Stimulated activated CD4-positive, alpha-beta T cell treated with anti-CD3 and anti-CD28 coated beads, Interleukin-1b, Interleukin-23, amount 100 ng/mL, for 1 hour (primary cell): ENCODE measurements around the gene XPNPEP2.
"Not testable (repeated sequence)": the region's sequence is repeated elsewhere in the genome, so short reads cannot be mapped to it uniquely, and the experiment has no call there.

Experiments
- DNase-seq, 2 donors: peaks; one replicate each; pipeline ENCODE4 v3.0.0-alpha.2; 2020; ENCODE audit warnings: low read depth in 2 of 2

The XPNPEP2 gene

DNA sequence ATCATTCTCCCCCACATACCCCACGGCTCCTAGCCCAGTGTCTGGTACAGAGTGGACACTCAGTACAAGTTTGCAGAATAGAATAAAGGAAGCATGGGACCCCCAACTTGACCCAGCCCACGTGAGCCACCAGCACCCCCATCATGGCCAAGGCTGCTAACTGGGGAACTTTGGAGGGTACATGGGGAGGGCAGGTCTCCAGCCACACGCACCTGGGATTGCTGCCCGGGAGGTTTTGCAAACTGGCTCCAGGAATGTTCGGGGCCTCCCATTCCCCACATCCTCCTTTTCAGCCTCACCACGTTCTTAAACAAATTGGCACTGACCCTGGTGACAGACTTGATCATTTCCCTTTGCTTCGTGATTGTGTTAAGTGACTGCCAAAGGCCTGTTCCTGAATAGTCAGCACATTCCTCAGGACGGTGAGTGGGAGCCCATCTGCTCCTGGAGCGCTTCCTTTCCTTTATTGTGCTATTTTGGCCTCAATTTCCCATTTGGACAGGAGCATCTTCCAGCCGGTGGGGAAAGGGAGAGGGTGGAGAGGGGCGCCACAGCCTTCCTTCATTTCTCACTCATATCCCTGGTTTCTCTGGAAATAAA lies 18.7 kb upstream of the XPNPEP2 start:
- no peak for DNase-seq

DNA sequence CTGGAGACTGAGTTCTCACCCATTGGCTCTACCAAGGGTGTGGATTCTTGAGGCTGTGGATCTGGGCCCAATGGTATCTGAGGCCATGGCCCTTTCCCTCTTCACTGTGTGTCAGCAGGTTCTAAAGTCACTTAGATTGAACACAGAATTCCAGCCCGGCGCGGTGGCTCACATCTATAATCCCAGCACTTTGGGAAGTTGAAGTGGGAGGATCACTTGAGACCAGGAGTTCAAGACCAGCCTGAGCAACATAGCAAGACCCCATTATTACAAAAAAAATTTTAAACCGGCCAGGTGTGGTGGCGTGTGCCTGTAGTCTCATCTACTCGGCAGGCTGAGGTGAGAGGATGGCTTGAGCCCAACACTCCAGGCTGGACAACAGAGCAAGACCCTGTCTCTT lies 18.0 kb upstream of the XPNPEP2 start:
- DNase-seq: no peak

DNA sequence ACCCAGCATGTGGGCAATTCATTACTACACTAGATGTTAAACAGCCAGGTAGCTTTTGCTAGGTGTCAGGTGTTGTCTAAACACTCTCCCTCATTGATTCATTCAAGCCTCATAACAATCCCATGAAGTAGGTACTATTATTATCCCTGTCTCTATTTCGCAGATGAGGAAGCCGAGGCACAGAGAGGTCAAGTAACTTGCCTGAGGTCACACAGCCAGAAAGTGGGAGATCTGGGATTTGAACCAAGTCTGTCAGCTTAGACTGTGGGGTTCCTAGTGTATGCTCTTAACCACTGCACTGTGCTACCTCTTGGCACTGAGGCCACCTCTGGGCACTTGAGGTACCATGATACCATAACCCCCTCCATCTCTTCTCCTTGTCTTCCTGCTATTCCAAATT lies 17.4 kb upstream of the XPNPEP2 start:
- DNase-seq: no peak

DNA sequence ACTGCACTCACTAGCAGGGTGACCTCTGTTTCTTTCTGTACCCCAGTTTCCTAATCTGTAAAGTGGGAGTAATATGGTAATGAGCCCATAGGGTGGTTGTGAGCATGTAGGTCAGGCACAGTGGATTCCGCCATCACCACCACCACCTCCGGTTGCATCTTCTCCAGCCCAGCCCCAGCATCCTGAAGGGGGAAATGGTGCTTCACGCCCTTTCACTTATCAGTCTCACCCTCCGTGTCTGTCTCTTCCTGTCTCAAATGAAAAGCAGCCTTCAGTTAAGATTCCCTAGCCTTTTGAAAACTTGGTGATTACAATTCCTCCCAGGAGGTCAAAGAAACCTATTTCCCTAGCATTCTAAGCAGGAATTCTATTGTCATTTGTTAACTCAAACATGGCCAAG lies 16.9 kb upstream of the XPNPEP2 start:
- DNase-seq: no peak

DNA sequence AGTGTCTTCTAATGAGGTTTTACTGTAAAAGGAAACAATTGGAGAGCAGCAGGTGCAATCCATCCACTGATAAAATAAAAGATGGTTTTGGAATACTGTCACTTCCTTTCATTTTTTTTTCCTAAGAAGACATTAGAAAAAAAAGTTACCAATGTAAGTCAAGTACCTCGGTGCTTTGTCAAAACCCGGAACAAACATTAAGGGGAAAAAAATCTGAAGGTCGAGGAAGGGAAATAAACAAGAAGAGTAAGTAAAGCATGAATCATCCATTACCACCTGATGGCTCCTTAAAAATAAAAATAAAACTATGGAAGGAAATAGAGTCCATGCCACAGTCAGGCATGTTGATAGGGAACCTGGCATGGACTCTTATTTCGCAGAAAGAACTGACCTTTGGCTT lies 15.3 kb upstream of the XPNPEP2 start:
- no peak for DNase-seq

DNA sequence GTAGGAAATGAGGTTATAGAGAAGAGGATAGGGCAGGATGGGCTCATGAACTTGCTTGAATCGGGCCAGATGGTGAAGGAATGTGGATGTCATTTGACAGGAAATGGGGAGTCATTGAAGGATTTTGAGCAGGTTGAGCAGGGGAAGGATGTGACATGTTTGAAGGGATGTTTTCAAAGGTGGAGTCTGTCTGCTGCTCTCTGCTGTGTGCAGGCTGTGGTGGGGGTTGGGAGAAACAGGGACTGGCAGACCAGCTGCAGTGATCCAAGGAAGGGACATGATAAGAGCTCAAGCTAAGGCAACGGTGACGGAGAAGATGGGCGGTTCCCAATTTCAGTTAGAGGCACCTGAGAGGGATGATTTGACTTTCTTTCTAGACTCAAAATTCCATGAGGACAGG lies 14.0 kb upstream of the XPNPEP2 start:
- no peak for DNase-seq

DNA sequence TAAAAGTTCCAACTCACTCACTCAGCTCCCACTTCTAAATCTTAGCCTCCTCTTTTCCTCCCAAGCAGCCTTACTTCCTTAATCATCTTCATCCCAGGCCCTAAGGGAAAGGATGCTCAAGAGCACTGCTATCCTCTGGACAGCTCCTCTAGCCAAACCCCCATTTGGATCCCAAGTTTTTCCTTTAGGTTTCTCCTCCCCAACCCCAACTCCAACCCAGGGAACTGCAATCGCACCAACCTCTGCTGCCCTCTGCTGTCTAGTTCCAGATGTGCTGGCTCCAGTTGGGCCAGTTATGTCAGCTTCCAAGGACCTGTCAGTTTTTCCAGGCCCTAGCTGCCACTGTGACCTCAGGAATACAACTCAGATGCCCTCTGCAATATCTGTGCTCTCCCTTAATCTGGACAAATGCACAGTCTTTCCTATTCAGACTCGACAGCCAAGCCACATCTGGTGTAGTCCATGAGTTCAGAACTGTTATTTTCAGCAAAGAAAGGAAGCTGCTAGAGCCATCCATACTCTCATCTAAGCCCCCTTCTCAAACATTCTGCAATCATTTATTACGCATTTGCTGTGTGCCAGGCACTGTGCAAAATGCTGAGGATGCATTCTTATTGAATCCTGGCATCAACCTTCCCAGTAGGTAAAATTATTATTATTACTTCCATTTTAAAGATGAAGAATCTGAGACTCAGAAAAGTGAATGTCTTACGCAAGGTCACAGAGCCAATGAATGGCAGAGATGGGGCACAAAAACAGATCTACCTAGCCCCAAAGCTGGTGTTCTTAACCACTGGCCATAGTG lies 12.3 kb upstream of the XPNPEP2 start:
- peak in 1 of 2 donors; percentile 12 for DNase-seq

DNA sequence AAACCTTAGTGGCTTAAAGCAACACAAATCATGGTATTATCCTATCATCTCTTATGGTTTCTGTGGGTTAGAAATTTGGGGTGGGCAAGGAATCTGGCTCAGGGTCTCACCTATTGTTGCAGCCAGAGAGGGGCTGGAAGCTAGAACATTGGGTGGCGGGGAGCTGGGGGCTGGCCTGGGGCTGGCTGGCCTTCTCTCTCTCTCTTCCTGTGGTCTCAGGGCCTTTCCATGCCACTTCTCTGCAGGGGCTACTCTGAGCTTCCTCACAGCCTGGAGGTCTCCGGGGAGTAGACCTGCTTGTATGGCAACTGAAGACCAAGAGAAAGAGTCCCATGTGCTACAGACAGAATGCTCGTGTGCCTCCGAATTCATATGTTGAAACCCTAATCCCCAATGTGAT lies 10.7 kb upstream of the XPNPEP2 start:
- DNase-seq: no peak

DNA sequence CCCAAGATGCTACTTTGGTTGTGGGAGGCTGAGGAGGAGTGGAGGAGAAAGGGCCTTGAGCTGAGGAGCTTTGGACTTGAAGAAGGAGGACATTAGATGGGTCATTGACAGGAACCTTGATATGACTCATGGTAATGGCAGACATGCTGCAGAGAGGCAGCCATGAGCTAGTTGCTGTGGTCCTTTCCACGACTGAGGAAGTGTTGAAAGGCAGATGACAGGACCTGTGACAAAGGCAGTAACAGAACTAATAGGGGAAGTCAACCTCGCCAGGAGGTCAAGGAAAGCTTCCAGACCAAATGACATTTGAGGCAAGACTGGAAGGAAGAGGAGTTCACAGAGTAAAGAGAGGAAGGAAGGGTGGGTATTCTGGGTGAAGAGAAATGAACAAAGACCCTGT lies 7.6 kb upstream of the XPNPEP2 start:
- no peak for DNase-seq

DNA sequence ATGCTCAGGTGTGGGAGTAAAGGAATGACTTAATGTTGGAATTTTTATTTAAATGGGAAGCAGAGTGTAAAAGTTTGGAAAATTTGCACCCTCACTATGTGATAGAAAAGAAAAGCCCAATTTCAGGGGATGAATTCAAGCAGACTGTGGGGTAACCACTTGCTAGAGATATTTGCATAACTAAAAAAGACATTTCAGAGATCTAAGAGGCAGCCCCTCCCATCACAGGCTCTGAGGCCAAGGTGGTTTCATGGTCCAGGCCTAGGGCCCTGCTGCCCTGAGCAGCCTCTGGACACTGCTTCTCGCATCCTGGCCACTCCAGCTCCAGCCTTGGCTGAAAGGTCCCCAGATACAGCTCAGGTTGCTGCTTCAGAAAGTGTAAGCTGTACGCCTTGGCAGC lies 5.9 kb upstream of the XPNPEP2 start:
- no peak for DNase-seq

DNA sequence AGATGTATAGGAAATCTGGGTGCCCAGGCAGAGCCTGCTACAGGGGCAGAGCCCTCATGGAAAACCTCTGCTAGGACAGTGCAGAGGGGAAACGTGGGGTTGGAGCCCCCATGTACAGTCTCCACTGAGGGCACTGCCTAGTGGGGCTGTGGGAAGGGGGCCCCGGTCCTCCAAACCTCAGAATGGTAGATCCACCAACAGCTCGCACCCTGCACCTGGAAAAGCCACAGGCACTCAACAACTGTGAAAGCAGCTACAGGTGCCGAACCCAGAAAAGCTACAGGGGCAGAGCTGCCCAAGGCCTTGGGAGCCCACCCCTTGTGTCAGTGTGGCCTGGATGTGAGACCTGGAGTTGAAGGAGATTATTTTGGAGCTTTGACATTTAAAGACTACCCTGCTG lies 5.4 kb upstream of the XPNPEP2 start:
- no peak for DNase-seq

DNA sequence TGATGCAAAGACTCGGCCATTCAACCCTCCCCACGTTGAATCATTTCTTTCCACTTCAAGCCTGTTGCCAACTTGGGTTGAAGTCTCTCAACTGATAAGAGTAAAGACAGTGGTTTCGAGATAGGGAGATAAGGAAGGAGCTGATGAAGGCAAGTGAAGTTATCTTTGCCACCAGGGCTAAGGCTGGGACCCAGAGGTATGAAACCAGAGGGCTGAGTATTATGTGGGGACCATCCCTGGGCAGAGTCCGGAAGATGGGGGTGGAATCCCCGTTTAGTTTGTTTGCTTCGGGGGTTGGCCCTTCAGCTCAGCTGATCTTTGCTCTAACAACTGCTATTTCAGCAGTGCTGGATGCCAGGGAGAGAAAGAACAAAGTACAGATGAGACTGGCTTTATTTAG lies 2.3 kb upstream of the XPNPEP2 start:
- no peak for DNase-seq

DNA sequence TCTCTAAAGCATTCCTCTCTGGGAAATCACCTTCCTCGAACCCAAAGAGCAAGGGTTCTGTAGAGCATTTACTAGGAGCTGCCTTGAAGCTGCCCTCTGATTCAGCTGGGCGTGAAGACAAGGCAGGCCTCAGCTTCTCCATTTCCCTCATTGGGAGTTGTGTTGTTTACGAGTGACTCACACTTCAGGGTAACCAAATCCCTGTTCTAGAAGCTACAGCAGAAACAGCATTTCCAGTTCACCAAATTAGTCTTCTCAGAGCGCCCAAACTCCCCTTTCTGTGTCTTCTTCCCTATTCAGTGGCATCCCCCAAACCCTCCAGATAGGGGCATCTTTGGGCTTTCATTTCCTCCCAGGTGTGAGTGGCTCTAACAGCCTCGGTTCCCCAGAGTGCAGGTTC lies 863 bp upstream of the XPNPEP2 start:
- DNase-seq: no peak

DNA sequence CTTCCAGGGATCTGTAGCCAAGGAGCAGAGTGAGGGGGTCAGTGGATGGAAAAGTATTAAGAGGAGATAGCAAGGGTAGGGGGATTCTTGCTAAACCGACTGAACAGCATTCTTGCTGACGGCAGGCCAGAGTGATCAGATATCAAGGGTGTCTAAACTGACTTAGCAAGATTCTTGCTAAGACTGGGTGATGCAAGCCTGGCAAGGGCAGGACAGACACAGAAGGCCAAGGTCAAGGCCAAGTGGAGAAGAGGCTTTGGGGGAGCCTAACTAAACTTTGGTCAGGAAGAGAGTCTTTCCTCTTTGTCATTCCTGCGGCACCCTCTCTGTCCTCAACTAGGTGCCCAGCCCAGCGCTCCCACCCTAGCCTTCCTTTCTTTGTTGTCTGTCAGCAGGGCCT lies 799 bp downstream of the XPNPEP2 start:
- DNase-seq: no peak

DNA sequence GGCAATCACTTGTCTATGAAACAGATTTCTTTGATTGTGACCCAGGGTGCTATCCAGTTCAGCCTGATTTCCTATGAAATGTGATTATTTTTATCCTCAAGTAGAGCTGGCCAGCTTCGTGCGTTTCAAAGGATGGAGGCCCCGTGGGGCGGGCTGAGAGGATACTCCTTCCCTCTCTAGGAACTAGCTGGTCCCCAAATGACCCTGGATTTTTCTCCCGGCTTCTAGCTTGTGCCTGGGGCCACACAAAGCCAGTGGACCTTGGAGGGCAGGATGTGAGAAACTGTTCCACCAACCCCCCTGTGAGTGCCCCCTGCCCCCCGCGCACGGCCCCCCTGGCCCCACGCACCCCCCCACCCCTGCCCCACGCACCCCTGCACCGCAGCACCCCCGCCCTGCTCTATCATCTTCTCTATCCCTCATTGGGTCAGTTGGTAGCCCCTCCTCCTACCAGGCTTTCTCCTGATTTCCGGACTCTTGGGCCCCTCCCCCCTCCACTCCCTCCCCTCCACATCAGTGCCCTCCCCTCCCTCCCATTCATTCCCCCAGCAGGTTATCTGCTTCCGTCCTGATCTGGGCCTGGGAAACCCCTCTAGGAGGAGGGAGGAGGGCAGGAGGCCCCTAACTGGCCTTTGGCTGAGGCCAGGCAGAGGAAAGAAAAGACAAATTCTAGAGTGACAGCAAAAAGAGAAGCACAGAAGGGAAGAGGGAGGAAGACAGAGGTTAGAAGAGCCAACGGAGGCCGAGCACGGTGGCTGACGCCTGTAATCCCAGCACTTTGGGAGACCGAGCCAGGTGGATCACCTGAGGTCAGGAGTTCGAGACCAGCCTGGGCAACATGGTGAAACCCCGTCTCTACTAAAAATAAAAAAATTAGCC lies 3.3 kb downstream of the XPNPEP2 start:
- no peak for DNase-seq

DNA sequence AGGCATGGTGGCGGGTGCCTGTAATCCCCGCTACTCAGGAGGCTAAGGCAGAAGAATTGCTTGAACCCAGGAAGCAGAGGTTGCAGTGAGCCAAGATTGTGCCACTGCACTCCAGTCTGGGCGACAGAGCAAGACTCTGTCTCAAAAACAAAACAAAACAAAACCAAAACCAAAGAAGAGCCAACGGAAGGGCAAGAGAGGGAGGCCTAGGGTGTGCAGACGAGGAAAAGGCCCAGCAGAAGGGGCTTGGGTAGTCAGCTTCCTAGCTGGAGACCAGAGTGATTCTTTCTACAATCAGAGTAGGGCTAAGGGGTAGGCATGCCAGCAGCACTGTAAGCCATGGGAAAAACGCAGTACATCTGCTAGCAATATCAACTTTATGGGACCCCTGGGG lies 4.0 kb downstream of the XPNPEP2 start:
- DNase-seq: not testable (repeated sequence)

DNA sequence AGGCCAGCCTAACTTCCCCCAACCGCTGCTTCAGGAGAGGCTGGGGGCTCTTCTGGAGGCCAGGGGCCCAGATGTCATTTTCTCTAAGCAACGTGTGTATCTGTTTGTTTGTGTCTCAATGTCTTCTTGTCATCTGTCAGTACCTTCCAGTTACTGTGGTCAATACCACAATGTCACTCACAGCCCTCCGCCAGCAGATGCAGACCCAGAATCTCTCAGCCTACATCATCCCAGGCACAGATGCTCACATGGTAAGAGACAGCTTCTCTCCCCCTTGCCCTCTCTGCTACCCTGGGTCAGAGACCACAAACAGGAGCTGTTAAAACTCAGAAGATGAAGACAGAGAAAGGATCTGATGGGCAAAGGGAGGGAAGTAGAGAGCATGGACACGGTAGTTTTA lies 5.0 kb downstream of the XPNPEP2 start:
- no peak for DNase-seq

DNA sequence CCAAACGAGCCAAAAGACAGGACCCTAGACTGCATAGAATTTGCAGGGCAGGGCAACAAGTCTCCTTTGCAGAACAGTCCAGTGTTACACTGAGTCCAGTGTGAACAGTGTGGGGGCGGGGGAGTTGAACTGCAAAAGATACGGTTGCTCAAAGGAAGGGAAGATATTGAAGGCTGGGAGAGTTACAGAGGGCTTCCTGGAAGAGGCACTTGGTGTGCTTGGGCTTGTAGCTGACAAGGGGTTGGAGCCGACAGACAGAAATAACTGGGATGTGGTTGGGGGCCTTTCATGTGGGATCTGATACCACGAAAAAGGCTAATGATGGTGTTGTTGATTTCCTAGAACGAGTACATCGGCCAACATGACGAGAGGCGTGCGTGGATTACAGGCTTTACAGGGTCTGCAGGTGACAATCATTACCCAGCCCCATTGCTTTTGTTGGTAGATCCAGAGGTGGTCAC lies 6.1 kb downstream of the XPNPEP2 start:
- no peak for DNase-seq

DNA sequence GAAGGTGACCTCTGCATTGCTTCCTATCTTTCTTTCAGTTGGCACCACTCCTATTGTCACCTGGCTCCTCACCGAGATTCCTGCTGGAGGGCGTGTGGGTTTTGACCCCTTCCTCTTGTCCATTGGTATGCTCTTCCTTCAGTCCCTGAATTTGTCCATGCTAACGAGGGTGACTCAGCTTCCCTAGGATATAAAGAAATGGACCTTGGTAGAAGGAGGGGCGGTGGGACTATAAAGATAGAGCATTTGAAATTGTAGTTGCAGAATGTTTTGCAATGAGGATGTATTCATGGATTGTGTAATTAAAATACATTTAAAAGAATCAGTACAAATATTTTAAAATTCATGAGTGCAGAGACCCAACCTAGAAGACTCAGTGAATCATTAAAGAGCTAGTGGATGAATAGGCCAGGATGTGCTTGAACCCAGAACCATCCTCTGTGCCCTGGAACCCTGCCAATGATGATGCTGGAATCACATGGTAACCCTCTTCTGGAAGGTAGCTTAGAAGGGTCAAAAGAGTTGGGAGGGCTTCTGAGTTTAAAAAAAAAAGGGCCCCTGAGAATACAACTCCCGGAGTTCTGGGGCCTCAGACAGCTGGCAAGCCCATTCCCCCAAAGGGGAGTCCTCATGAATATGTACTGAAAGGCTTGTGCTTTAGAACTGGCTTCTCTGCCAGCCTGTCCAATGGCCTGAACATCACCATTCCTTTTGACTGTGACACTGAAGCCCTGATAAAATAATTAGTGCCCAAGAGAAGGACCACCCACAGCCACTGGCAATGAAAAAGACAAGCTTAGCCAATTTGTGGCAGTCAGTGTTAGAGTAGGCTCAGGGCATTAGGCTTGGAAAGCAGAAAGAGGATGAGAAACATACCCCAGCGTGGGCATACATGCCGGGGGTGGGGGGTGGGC lies 8.0 kb downstream of the XPNPEP2 start:
- DNase-seq: no peak

DNA sequence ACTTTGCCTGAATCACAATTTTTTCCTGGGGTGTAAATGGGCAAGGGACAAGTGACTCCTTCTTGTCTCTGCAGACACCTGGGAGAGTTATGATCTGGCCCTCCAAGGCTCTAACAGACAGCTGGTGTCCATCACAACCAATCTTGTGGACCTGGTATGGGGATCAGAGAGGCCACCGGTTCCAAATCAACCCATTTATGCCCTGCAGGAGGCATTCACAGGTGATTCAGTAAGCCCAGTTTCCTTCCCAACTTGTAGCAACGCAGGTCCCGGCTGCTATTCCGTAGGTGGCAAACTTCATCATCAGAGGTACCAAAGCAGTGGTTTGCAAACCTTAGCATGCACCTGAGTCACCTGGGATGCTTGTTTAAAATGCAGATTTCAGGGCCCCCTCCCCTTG lies 8.8 kb downstream of the XPNPEP2 start:
- no peak for DNase-seq

DNA sequence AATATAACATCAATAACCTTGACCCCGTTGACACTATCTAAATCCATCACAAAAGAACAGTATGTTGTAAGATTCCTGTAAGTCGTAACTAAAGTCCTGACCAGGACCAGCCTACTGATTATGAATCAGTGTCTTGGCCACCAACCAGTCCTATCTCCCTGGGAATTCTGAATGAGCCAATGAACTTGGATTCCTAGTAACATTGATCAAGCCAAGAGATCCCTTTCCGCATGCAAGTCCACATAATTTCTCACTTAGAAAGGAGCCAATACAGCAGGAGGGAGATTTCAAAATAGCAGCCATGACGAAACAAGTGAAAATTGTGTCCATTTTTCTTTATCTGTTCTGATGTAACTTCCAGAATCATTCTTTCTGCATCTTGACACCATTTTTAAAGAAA lies 9.5 kb downstream of the XPNPEP2 start:
- no peak for DNase-seq

DNA sequence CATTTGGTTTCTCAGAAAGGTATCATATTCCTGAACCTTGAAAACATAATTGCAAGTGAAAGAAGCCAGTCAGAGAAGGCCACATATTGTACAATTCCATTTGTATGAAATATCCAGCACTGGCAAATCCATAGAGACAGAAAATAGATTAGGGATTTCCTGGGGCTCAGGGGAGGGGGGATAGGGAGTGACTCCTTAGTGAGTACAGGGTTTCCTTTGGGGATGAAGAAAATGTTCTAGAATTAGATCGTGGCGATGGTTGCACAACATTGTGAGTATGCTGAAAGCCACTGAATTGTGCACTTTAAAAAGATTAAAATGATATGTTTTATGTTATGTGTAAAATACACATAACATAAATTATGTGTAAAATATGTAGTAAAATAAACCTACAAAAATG lies 10.3 kb downstream of the XPNPEP2 start:
- no peak for DNase-seq
